ENCODE data around the gene CACNA2D4.

DNA sequence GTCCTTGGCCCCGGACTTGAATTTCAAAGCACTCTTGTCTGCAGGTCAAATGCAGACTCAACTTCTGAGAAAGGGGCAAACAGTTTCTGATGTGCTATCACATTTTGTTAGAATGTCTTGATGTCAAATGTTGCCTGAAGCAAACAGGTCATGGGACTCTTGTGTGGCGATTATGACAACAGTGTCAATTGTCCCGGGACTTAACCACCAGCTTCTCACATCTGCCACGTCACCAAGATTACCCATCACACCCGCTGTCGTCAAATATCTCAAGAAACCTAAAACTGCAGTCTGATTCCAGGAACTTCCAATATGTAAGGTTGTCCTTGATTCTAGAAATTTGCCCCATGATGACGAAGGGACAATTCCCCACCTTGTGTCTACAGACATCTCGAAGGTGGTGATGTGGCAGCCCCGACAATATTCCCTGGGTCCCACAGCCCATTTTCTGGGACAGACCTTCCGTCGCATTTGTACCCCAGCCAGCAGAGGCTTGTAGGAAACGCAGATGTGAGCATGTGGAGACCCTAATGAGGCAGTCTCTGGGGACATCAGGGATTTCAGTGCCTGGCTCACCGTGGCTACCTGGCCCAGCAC, 76.8 kb downstream of the CACNA2D4 start:
- TF ChIP-seq POLR2AphosphoS5 (IDR thresholded peaks at IDR 0.05; ENCODE audit: low read depth, low read length) (no peak), POLR2A (IDR thresholded peaks at IDR 0.05; ENCODE audit: low read depth, low read length) (no peak), TAF1 (IDR thresholded peaks at IDR 0.05; ENCODE audit: low read depth, low read length) (no peak), SPI1 (IDR thresholded peaks at IDR 0.05; ENCODE audit: low read depth, low read length) (no peak), POU2F2 (IDR thresholded peaks at IDR 0.05; ENCODE audit: low read depth, low read length) (no peak), PAX5 (IDR thresholded peaks at IDR 0.05; ENCODE audit: insufficient read depth, low read length, severe bottlenecking) (no peak)

Measured in GM12891 (cell line).